IMR-90 (cell line): ENCODE measurements around the gene CLEC11A. TPM values are rescaled to one million over a fixed set of nuclear protein-coding genes. Genes with fewer than 3 reads are reported as not detected.
A peak's percentile ranks its signal among the peaks of the same experiment; 100 is the strongest.

Source experiments
- ATAC-seq: fragments of 200-7000 bp; cut with Tn5 transposase; 2 replicates; pipeline ENCODE4 v1.9.1; 2020; ENCODE audit warnings: low read depth, mild to moderate bottlenecking, moderate library complexity
- BruUV-seq: library from RNA; stranded (reverse); fragments of 400-500 nt; replicated peaks from 2 replicates; lab custom pipeline; 2021; lab: Mats Ljungman, UMichigan
- CTCF ChIA-PET: fragments of 300-600 bp; formaldehyde crosslinking; extraction: SDS; loops from one replicate; lab custom pipeline; 2021; ENCODE audit warnings: antibody characterized with exemption; lab: Yijun Ruan, JAX
- POLR2A ChIA-PET: fragments of 300-600 bp; sonication (Branson Sonifier 250); formaldehyde crosslinking; loops from one replicate; lab custom pipeline; 2022; ENCODE audit warnings: antibody characterized with exemption; ENCODE audit not compliant: unreplicated experiment; lab: Charles Lee
- DNase-seq: peaks from one replicate; pipeline ENCODE4 v3.0.0; 2013
- H2AFZ ChIP-seq: replicated peaks from 2 replicates; pipeline ENCODE3; 2013; ENCODE audit warnings: low read length, mild to moderate bottlenecking; ENCODE audit not compliant: poor library complexity
- H2AK5ac ChIP-seq: 2 replicates; pipeline ENCODE4 v1.6.1; 2013; ENCODE audit warnings: low read depth, low read length, inconsistent platforms
- H2AK9ac ChIP-seq: replicated peaks from 2 replicates; pipeline ENCODE3; 2013; ENCODE audit warnings: mild to moderate bottlenecking, low read depth, low read length, moderate library complexity; ENCODE audit not compliant: poor library complexity
- H2BK120ac ChIP-seq: 2 replicates; pipeline ENCODE4 v1.6.1; 2013; ENCODE audit warnings: low read depth, low read length, inconsistent platforms
- H2BK15ac ChIP-seq: 3 replicates; pipeline ENCODE4 v1.6.1; 2013; ENCODE audit warnings: low read depth, low read length, inconsistent platforms
- H2BK20ac ChIP-seq: 2 replicates; pipeline ENCODE4 v1.6.1; 2013; ENCODE audit warnings: low read depth, mild to moderate bottlenecking, inconsistent platforms, low read length, moderate library complexity
- H2BK5ac ChIP-seq: 2 replicates; pipeline ENCODE4 v1.6.1; 2013; ENCODE audit warnings: mild to moderate bottlenecking, low read depth, low read length, inconsistent platforms; ENCODE audit not compliant: poor library complexity, severe bottlenecking
- H3K14ac ChIP-seq: replicated peaks from 2 replicates; pipeline ENCODE4 v1.6.1; 2013; ENCODE audit warnings: low read depth, low read length, inconsistent platforms
- H3K18ac ChIP-seq: 2 replicates; pipeline ENCODE4 v1.6.1; 2013; ENCODE audit warnings: low read depth, low read length, control low read depth
- H3K23ac ChIP-seq: 2 replicates; pipeline ENCODE4 v1.6.1; 2013; ENCODE audit warnings: low read depth, low read length, inconsistent platforms
- H3K27ac ChIP-seq: 2 replicates; pipeline ENCODE4 v1.5.1; 2013; ENCODE audit warnings: mild to moderate bottlenecking, control low read depth, low read length; ENCODE audit not compliant: insufficient read depth
- H3K27me3 ChIP-seq: 2 replicates; pipeline ENCODE4 v1.6.1; 2013; ENCODE audit warnings: low read length; ENCODE audit not compliant: control insufficient read depth, insufficient read depth
- H3K36me3 ChIP-seq: 2 replicates; pipeline ENCODE4 v1.6.1; 2013; ENCODE audit warnings: low read length, mixed read lengths; ENCODE audit not compliant: control insufficient read depth, insufficient read depth
- H3K4ac ChIP-seq: 2 replicates; pipeline ENCODE4 v1.6.1; 2013; ENCODE audit warnings: low read depth, low read length, inconsistent platforms
- H3K4me1 ChIP-seq: 2 replicates; pipeline ENCODE4 v1.6.1; 2013; ENCODE audit warnings: low read length, mixed read lengths; ENCODE audit not compliant: control insufficient read depth, insufficient read depth
- H3K4me2 ChIP-seq: 2 replicates; pipeline ENCODE4 v1.6.1; 2013; ENCODE audit warnings: low read depth, mild to moderate bottlenecking, control low read depth, low read length, moderate library complexity
- H3K4me3 ChIP-seq: 2 replicates; pipeline ENCODE4 v1.5.1; 2013; ENCODE audit warnings: low read depth, mild to moderate bottlenecking, control low read depth, low read length, moderate library complexity; ENCODE audit not compliant: insufficient read depth
- H3K56ac ChIP-seq: 2 replicates; pipeline ENCODE4 v1.6.1; 2013; ENCODE audit warnings: low read length, inconsistent platforms; ENCODE audit not compliant: insufficient read depth; ENCODE audit errors: extremely low read depth
- H3K79me1 ChIP-seq, 2 experiments: 2 replicates each; pipeline ENCODE4 v1.6.1; 2013; ENCODE audit warnings: low read length in 2 of 2, inconsistent platforms in 1 of 2, low read depth in 1 of 2
- H3K9ac ChIP-seq: 2 replicates; pipeline ENCODE4 v1.6.1; 2013; ENCODE audit warnings: low read depth, low read length, control low read depth
- H3K9me1 ChIP-seq: 2 replicates; pipeline ENCODE4 v1.6.1; 2013; ENCODE audit warnings: low read length, inconsistent platforms; ENCODE audit not compliant: insufficient read depth
- H3K9me3 ChIP-seq: 2 replicates; pipeline ENCODE4 v1.6.1; 2013; ENCODE audit warnings: low read length; ENCODE audit not compliant: control insufficient read depth, insufficient read depth
- H4K20me1 ChIP-seq: 2 replicates; pipeline ENCODE4 v1.6.1; 2013; ENCODE audit warnings: low read length, inconsistent platforms; ENCODE audit not compliant: insufficient read depth
- H4K5ac ChIP-seq: 2 replicates; pipeline ENCODE4 v1.6.1; 2013; ENCODE audit warnings: mild to moderate bottlenecking, low read depth, low read length, control low read depth
- H4K8ac ChIP-seq, 2 experiments: 2 replicates each; pipeline ENCODE4 v1.6.1; 2013; ENCODE audit warnings: low read depth in 2 of 2, low read length in 2 of 2, control low read depth in 1 of 2, inconsistent platforms in 1 of 2
- H4K91ac ChIP-seq: 2 replicates; pipeline ENCODE4 v1.6.1; 2013; ENCODE audit warnings: low read depth, low read length, inconsistent platforms; ENCODE audit not compliant: insufficient read depth
- CEBPB ChIP-seq: IDR thresholded peaks from 2 replicates; pipeline ENCODE4 v1.6.1; 2012; ENCODE audit warnings: low read depth, low read length, improper control_type of control experiment
- CHD1 ChIP-seq: IDR thresholded peaks from 2 replicates; pipeline ENCODE4 v1.6.1; 2012; ENCODE audit warnings: low read depth, low read length, improper control_type of control experiment
- FOS ChIP-seq: fragments of 150-350 bp; IDR thresholded peaks from 2 replicates; pipeline ENCODE4 v1.6.1; 2016; ENCODE audit warnings: low read depth, low read length
- MAZ ChIP-seq: IDR thresholded peaks from 2 replicates; pipeline ENCODE4 v1.6.1; 2012; ENCODE audit warnings: low read depth, mild to moderate bottlenecking, low read length, improper control_type of control experiment, moderate library complexity, borderline replicate concordance
- NFE2L2 ChIP-seq: fragments of 150-350 bp; IDR thresholded peaks from 2 replicates; pipeline ENCODE4 v1.6.1; 2016; ENCODE audit warnings: low read depth, mild to moderate bottlenecking, low read length
- POLR2A ChIP-seq: IDR thresholded peaks from 2 replicates; pipeline ENCODE4 v1.6.1; 2012; ENCODE audit warnings: mild to moderate bottlenecking, low read depth, low read length
- RAD21 ChIP-seq: IDR thresholded peaks from 2 replicates; pipeline ENCODE4 v1.6.1; 2012; ENCODE audit warnings: low read length, improper control_type of control experiment
- SMC3 ChIP-seq: fragments of 150-350 bp; IDR thresholded peaks from 2 replicates; pipeline ENCODE4 v1.6.1; 2016; ENCODE audit warnings: low read depth, mild to moderate bottlenecking, antibody characterized with exemption, low read length, moderate library complexity
- WGBS, 2 experiments: methylation state at CpG; one replicate each; pipeline versions ENCODE4 v1.1.5 to v1.1.7; 2013; ENCODE audit warnings: missing lambda C conversion rate in 2 of 2; ENCODE audit not compliant: insufficient read length in 1 of 2; ENCODE audit errors: extremely low coverage in 2 of 2; 5-methylcytosine and 5-hydroxymethylcytosine counted together
- dilution Hi-C: fragments of 300-500 bp; cut with HindIII; formaldehyde crosslinking; loops from one replicate; pipeline ENCODE4 v1.14.3; 2018; ENCODE audit warnings: low sequenced_read_pairs; ENCODE audit not compliant: unreplicated experiment
- in situ Hi-C: fragments of 300-500 bp; cut with MboI; formaldehyde crosslinking; loops from 3 replicates; pipeline ENCODE4 v1.14.3; 2019; ENCODE audit warnings: low sequenced_read_pairs, inconsistent platforms, mixed read lengths
- intact Hi-C: fragments of 100-400 bp; cut with micrococcal nuclease; formaldehyde crosslinking; loops from 2 replicates; pipeline ENCODE4 v1.10.0; 2022
- polyA plus RNA-seq, 3 experiments: library from polyadenylated mRNA; depleted of rRNA; stranded (reverse); fragments of >200 nt; gene quantifications; 2 replicates each; pipeline ENCODE4 v1.2.3, GENCODE V29; 2012; ENCODE audit warnings: low replicate concordance in 1 of 3
- total RNA-seq: library from RNA; depleted of rRNA; stranded (reverse); fragments of >200 nt; gene quantifications from 2 replicates; pipeline ENCODE4 v1.2.3, GENCODE V29; 2012
- TF ChIP-seq, protein P1 (sequence below): fragments of 150-350 bp; IDR thresholded peaks from 2 replicates; pipeline ENCODE4 v1.6.1; 2017; ENCODE audit warnings: mild to moderate bottlenecking, antibody characterized with exemption, low read length, low read depth
- TF ChIP-seq, protein P2 (sequence below): conservative IDR thresholded peaks from 2 replicates; pipeline ENCODE4 v1.5.1; 2012; ENCODE audit warnings: mild to moderate bottlenecking, low read depth, low read length, improper control_type of control experiment
- TF ChIP-seq, protein P3 (sequence below): fragments of 150-350 bp; IDR thresholded peaks from 2 replicates; pipeline ENCODE4 v1.6.1; 2016; ENCODE audit warnings: low read depth, mild to moderate bottlenecking, low read length, moderate library complexity, borderline replicate concordance

The CLEC11A gene
- total and polyA plus RNA-seq, 2 of the 4 experiments (the other 2 are of a cell fraction) = 17.0 to 152 TPM

DNA sequence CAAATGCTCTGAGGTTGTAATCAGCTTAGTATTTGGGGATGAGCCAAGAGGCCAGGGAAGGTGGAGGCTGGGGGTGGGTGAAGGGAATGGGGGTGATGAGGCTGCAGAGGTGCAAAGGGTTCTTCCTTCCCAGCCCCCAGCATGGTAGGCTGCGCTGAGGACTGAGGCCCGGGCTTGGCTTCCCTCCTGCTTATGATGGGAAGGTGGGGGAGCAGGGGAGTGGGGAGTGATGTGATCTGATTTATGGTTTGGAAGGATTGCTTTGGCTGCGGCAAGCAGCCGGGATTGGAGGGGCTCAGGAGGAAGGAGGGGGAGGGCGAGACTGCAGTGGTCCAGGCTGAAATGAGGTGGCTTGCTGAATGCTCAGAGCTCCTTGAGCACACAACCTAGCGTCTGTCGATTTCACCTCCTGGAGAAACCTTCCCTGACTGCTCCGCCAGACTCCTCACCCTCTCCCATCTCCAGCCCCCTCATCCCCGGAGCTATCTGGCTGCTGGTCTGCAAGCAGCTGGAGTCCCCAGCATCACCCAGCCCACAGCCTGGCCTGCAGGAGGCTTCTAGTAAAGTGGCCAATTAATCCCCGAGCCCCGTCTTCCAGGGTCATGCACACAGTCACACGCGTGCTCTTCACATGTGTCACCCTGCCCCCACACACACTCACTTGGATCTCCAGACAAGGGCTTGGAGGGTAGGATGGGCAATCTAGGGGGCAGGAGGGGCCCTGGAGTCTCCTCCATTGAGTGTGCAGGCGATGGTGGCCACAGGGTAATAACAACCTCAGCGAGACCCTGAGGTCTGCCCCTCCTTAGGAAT, 757 bp upstream of the CLEC11A start:
- Histone ChIP-seq H2AFZ (peak overlapping the region; percentile 96), H3K4me1 (peaks cover 19% of the 10 kb centered on the region)
- WGBS, 2 experiments = 13% methylated on average over 3 of the region's 15 CpGs; no CpG with 5 or more reads in 1 of the 2 experiments

More for the DNA sequence above, 757 bp upstream of the CLEC11A start:
- Histone ChIP-seq H3K4me3 (peak overlapping the region; percentile 63), H3K9ac (peak overlapping the region; percentile 79), H2BK120ac (peak overlapping the region; percentile 80), H2AK5ac (peak overlapping the region; percentile 95), H2BK5ac (peak overlapping the region; percentile 68), H3K18ac (peak overlapping the region; percentile 32), H3K27ac (peak overlapping the region; percentile 87), H3K23ac (peak overlapping the region; percentile 89), H4K91ac (peak overlapping the region; percentile 93), H4K5ac (peak overlapping the region; percentile 60), H3K27me3 (no peaks in the 10 kb centered on the region), H4K20me1 (0 out of 2 replicates have a peak, but pooled peaks cover 8% of the 10 kb centered on the region), H3K4me2 (peak overlapping the region; percentile 73), H3K9me3 (no peaks in the 10 kb centered on the region), H4K8ac (peak overlapping the region; percentile 93 to 96), H3K56ac (peak overlapping the region; percentile 70), H2AK9ac (peak overlapping the region; percentile 95), H2BK15ac (peak overlapping the region; percentile 64; the same call in 1 of the 3 replicates), H3K14ac (peak overlapping the region; percentile 92), H3K79me1 (peaks cover 18 to 50% of the 10 kb centered on the region in 2 experiments), H3K9me1 (peaks cover 28% of the 10 kb centered on the region), H3K4ac (peak overlapping the region; percentile 96), H2BK20ac (peak overlapping the region; percentile 29; the same call in 1 of the 2 replicates), H3K36me3 (peaks cover 2% of the 10 kb centered on the region)
- TF ChIP-seq CEBPB (no peak), FOS (no peak), SMC3 (no peak), NFE2L2 (no peak), POLR2A (no peak), RAD21 (no peak), MAZ (no peak), CHD1 (no peak)
- TF ChIP-seq, protein P1, sequence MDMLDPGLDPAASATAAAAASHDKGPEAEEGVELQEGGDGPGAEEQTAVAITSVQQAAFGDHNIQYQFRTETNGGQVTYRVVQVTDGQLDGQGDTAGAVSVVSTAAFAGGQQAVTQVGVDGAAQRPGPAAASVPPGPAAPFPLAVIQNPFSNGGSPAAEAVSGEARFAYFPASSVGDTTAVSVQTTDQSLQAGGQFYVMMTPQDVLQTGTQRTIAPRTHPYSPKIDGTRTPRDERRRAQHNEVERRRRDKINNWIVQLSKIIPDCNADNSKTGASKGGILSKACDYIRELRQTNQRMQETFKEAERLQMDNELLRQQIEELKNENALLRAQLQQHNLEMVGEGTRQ = no peak
- TF ChIP-seq, protein P2, sequence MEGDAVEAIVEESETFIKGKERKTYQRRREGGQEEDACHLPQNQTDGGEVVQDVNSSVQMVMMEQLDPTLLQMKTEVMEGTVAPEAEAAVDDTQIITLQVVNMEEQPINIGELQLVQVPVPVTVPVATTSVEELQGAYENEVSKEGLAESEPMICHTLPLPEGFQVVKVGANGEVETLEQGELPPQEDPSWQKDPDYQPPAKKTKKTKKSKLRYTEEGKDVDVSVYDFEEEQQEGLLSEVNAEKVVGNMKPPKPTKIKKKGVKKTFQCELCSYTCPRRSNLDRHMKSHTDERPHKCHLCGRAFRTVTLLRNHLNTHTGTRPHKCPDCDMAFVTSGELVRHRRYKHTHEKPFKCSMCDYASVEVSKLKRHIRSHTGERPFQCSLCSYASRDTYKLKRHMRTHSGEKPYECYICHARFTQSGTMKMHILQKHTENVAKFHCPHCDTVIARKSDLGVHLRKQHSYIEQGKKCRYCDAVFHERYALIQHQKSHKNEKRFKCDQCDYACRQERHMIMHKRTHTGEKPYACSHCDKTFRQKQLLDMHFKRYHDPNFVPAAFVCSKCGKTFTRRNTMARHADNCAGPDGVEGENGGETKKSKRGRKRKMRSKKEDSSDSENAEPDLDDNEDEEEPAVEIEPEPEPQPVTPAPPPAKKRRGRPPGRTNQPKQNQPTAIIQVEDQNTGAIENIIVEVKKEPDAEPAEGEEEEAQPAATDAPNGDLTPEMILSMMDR = no peak
- TF ChIP-seq, protein P3, sequence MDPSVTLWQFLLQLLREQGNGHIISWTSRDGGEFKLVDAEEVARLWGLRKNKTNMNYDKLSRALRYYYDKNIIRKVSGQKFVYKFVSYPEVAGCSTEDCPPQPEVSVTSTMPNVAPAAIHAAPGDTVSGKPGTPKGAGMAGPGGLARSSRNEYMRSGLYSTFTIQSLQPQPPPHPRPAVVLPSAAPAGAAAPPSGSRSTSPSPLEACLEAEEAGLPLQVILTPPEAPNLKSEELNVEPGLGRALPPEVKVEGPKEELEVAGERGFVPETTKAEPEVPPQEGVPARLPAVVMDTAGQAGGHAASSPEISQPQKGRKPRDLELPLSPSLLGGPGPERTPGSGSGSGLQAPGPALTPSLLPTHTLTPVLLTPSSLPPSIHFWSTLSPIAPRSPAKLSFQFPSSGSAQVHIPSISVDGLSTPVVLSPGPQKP = no peak
- dilution Hi-C loops (no loop called here), in situ Hi-C loops (loop anchor here (5.0 kb wide), 1 partner anchor 345 kb away; the partner anchor contains the start of gene NR1H2), intact Hi-C loops (loop anchor here (5.0 to 10.0 kb wide), 2 partner anchors 200 to 382 kb away; partner anchors contain the start of gene CTU1)
- ChIA-PET CTCF (interaction anchor here (0.6 to 1.1 kb wide), 3 partner anchors 17 to 61 kb away, joined by 3 read pairs; no protein-coding TSS in a partner anchor), POLR2A (no interaction called here)
- DNase-seq (peak; percentile 6), ATAC-seq (no peak)
- BruUV-seq = no TSS peak
